Astrocyte of the spinal cord (primary cell): ENCODE results near the gene LYZL2.
"Not testable (repeated sequence)": the region's sequence is repeated elsewhere in the genome, so short reads cannot be mapped to it uniquely, and the experiment has no call there.

ENCODE experiments used
- DNase-seq: peaks from one replicate; pipeline ENCODE4 v3.0.0; 2011; ENCODE audit warnings: low read depth, low spot score
- H3K4me3 ChIP-seq: 2 replicates; pipeline ENCODE4 v1.5.1; 2011; ENCODE audit warnings: low read depth, mild to moderate bottlenecking, low read length, moderate library complexity
- CTCF ChIP-seq: IDR thresholded peaks from 2 replicates; pipeline ENCODE4 v1.5.1; 2012; ENCODE audit warnings: low read depth, mild to moderate bottlenecking, low read length, inconsistent platforms
- in situ Hi-C: cut with HindIII; loops from 2 replicates; pipeline ENCODE4 v1.10.0; 2017; ENCODE audit warnings: low sequenced_read_pairs

LYZL2 gene

GRCh38 chr10:30629653-30630052 lies at the start of gene LYZL2:
Gene LYZL2, minus strand, starts transcription at chr10:30629753. Its CDS starts 2,838 bp downstream, at chr10:30626915.
- no peak for DNase-seq
- in situ Hi-C loops: no loop called here
- no peak for TF ChIP-seq CTCF
- no peak within 1 kb of the TSS for H3K4me3 ChIP-seq

DNA sequence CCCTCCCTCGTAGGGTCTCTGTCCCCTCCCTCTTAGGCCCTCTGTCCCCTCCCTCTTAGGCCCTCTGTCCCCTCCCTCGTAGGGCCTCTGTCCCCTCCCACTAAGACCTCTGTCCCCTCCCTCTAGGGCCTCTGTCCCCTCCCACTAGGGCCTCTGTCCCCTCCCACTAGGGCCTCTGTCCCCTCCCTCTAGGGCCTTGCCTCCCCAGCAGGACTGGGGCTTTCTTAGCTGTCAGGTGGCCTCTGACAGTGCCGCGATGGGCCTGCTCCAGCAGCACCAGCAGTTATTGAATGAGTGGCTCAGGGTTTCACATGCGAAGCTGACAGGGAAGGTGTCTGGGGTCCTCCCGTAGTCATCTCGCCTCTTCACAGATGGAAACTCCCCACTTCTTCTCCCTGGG lies 48.1 kb upstream of the LYZL2 start:
- H3K4me3 ChIP-seq, in situ Hi-C loops, DNase-seq: not testable (repeated sequence)

- H3K4me3 ChIP-seq, in situ Hi-C loops, DNase-seq: not testable (repeated sequence)
Measured at GRCh38 chr10:30677146-30677545, 47.6 kb upstream of the LYZL2 start.

DNA sequence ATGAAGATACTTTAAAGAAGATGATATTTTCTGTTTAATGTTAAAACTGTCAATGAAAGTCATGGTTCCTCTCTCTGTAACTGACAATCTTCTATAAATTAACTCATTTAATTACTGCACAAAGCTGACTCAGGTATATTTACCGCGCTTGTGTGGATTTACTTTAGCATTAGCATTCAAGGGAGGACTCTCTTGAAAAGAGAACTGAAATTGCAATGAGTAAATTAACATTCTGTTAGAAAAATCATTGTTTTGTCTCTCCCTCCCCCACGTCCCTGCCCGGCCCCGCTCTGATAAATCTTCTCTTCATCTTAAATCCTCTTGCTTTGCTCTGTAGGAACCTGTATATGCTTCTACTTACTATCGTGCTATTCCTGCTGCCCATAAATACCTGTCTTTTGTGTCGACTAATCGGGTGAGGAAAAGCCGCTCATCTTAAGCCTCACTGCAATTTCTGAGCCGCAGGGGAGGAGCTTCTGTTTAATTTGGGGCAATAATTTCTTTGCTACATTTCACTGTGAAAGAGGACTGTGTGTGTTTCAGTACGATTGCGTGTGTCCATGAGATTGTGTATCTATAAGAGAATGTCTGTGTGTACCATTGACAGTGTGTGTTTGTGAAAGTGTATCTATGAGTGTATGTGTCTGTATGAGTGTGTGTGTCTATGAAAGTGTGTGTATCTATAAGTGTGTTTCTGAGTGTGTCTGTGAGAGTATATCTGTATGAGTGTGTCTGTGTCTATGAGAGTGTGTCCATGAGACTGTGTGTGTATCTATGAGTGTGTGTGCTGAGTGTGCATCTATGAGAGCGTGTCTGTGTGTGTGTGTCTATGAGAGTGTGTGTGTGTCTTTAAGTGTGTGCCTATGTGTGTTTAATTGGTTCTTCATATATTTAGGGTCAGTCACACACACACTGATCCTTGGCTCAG lies 46.5 kb upstream of the LYZL2 start:
- in situ Hi-C loops: no loop called here
- no peak for TF ChIP-seq CTCF
- DNase-seq: no peak
- no peak overlapping the region for H3K4me3 ChIP-seq

GRCh38 chr10:30674796-30675195 lies 45.2 kb upstream of the LYZL2 start:
- no peak for TF ChIP-seq CTCF
- no peak overlapping the region for H3K4me3 ChIP-seq
- peak; percentile 18 for DNase-seq
- in situ Hi-C loops: no loop called here

DNA sequence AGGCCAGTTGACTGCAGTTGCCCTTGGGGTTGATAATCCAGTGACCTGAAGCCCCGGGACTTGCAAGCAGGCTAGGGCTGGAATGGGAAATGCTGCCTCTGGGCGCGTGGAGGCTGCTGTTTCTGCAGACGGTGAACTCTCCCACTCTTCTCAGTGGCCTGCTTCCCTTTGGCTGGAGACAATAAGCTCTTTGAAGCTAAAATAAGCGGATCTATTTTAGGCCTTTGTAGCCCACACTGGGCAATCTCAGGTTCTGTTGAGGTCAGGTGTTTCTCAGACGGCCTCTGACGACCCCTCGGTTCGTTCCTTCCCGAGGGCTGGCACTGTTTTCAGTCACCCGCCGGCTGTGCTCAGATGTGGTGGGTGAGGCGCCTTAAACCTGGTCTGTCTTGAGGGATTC lies 43.7 kb upstream of the LYZL2 start:
- in situ Hi-C loops, H3K4me3 ChIP-seq, DNase-seq: not testable (repeated sequence)

DNA sequence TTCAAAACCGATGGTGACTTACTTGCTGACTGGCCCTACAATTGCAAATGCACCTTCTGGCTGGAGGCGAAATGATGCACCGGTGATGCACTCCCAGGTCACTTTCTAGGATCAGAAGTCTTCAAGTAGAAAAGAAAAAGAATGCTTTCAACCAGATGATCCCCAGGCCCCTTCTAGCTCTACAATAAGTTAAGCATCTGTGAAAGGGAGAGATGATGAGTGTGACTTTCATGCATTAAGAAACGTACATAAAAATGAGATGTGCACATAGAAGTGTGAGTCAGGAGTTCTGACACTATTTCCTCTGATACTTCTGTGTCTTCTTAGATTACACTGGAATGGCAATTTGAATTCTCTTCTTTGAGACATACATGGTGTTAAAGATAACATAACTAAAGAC lies 42.8 kb upstream of the LYZL2 start:
- DNase-seq, in situ Hi-C loops, H3K4me3 ChIP-seq: not testable (repeated sequence)

GRCh38 chr10:30671026-30671616 lies 41.6 kb upstream of the LYZL2 start:
- H3K4me3 ChIP-seq: no peak overlapping the region
- in situ Hi-C loops: no loop called here
- peak; percentile 80 for DNase-seq
- peak; percentile 75 for TF ChIP-seq CTCF

- H3K4me3 ChIP-seq, in situ Hi-C loops, DNase-seq: not testable (repeated sequence)
Measured at GRCh38 chr10:30667982-30668381, 38.4 kb upstream of the LYZL2 start.

DNA sequence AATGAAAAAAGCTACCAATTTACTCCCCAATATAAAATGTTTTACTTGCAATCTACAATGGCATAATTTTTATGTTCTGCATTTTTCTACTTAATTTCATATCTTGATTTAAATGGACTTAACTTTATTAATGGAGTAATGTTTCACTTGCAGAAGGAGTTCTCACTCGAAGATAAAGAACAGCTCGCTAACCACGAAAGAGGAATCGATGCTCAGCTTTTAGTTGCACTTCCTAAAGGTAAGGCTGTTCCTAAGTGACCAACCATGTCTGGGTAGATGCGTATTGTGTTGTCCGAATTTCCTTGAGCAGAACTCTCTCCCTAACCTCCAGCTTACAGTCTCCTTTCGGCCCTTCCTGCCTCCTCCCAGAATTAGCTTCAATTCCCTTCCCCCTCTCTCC lies 33.9 kb upstream of the LYZL2 start:
- in situ Hi-C loops, DNase-seq, H3K4me3 ChIP-seq: not testable (repeated sequence)
